DMS 273 (cell line): Measurements from ENCODE around the gene INO80C.
"Not testable (repeated sequence)": the region's sequence is repeated elsewhere in the genome, so short reads cannot be mapped to it uniquely, and the experiment has no call there.

Source experiments
- DNase-seq: peaks from one replicate; lab custom pipeline; 2025; ENCODE audit not compliant: unreplicated experiment; lab: John Stamatoyannopoulos, UW

The INO80C gene

DNA sequence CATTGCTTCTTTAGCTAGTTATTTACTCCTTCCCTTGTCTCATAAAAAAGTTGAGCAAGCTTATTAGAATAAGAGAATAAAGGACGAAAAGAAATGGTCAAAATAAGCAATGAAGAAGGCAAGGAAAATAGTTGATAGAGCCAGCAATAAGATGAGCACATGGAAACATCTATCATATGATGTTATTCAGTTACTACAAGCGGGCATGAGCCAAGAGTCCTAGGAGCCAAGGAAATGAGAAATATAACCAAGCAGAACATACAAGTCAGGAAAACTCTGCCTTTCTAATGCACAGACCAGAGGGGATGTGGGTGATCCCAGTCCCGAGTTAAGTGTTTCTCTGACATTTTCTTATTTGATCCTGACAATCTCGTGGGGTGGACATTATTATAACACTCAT lies 33.9 kb downstream of the INO80C start:
- DNase-seq: no peak

DNA sequence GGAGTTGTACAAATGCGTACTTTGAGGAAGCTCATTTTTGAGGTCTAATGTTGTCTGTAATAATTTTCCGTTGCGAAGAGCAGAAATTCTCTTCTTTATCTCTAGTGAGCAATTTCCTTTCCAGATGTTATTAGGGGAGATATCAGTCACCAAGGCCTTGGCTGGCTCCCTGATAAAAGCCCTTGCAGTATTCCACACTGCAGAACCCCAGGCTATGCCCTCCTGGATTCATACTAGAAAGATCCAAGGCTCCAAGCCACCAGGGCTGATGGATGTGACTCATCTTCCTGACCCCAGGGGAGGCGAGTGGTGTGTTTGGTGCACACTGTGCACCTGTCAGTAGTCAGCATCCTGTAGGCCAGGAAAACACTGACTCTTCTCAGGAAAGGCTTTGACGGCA lies 34.7 kb downstream of the INO80C start:
- no peak for DNase-seq

DNA sequence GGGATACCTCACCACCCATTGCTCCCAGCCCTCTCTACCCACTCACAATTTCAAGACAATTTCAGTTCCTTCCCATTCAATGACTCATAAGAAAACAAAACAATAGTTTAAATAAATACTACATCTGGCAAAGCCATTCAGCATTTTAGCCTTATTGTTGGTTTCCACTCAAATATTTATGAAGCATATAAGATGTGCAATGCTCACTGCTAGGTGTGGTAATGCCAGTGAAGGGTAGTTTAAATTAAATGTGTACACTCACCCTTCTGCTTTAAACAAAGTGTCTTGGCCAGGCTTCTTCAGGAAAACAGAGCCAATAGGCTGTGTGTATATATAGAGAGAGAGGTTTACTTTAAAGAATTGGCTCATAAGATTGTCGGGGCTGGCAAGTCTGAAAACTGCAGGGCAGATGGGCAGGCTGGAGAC lies 37.0 kb downstream of the INO80C start:
- no peak for DNase-seq

DNA sequence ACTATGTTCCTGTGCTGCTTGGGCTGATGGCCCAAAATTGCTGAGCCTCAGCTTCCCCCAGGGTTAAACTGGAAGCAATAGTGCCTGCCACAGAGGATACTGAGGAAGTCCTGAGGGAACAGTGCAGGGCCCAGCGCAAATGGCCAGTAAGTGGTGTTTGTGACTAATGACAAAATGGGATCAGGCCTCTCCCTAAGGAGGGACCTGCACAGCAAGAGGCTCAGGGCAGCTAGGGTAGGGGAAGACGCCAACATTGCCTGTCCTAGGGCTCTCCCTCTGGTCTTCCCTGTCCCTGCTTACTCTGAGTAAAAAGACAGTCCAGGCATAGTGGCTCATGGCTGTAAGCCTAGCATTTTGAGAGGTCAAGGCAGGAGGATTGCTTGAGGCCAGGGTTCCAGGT lies 37.8 kb downstream of the INO80C start:
- no peak for DNase-seq

DNA sequence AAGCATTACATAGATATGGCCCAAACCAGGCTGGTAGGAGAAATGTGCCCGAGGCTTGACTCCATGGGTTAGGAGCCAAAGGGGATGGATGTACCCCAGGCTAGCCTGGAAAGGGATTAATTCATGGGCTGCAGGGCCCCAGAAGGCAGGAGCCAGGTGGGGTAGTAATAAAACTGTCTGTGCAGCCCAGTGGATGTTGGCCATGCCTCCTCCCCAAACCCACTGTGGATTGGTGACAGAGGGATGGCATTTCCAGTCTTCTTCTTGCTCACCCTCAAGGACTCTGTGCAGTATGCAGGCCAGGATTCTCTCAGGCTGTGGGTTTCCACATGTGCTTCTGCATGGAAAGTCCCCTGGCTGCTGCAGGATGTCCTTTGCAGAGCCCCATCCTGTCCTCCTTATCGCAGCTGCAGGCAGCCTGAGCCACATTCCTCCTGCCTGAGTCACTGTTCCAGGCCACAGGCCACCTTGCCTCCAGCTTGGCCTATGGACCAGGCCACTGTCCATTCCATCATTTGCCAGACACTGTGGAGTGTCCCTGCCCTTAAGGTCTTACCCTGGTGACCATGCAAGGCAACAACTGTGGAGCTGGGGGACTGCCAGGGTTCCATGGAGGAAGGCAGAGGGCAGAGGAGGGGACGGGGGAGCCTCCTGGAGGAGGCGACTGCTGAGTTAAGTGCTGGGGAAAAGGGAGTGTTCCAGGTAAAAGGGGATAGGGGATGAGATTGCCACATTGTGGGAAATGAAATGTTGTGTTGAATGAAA lies 38.9 kb downstream of the INO80C start:
- DNase-seq: no peak

DNA sequence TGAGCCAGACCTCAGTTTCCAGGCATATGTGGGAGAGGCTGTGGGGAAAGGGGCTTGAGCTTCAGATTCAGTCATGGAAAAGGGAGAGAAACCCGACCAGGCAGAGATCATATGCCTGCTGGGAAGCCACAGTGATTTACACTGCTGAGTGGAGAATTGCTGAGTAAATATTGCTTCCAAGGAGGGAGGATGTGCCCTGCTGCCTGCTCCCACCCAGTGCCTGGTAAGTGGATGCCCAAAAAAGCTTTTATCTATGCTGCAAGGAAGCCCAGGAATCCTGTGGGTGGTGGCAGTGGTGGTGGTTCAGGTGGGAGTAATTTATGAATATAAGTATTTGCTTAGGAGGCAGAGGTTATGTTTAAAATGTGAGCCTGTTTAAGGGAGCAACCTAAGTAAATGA lies 39.5 kb downstream of the INO80C start:
- DNase-seq: no peak

DNA sequence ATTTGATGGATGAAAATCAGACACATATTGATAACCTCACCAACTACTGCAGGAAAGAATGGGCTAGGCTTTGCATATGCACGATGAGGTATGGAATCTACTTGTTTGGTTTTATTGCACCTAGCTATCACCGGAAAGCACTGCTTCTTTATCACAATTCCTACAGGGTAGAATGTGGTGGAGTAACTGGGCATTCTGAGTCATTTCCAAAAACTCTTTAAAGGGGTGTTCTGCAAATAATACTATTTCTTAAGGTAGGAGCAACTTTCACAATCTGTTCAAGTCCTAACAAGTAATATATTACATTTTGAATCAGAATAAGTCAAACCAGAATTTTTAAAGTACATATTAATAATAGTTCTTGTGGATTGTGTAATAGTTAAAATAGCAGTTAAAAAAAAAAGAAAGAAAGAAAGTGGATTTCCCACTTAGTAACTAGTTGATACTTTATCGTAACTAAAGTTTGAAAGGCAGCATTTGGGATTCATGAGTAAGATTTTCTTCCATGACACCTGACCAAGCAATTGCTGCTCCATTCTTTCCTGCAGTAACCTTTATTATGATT lies 40.5 kb downstream of the INO80C start:
- DNase-seq: no peak

DNA sequence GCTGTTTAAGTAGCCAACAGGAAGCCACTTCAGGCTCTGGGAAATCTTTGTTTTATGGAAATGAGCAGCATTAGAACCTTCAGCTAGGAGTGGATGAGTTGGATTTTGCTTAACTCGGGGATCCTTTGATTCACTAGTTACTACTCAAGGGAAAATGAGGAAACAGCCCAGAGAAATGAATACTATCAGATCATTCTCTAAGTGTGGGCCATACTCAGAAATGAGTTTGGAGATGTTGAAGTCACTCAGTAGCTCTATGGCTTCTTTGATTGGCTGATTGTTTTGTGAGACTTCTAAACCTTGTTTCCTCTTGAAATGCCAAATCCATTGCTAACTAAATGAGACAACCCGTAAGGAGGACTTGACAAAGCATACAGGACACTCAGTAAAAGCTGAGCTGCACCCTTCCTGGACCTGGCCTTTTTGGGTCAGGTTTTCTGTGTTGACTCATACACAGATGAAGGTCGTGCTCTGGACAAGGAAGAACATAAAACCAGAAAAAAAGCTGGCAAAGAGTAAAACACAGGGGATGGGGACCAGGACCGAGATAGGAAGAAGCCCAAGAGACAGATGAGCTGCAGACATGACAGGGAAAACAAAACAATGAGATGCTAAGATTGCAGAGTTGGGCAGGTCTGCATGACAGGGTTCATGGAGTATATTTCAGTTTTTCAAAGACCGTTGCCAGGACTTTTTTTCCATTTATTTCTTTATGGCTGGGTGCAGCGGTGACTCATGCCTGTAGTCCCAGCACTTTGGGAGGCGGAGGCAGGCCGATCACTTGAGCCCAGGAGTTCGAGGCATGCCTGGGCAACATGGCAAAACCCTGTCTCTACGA lies 41.6 kb downstream of the INO80C start:
- DNase-seq: no peak

DNA sequence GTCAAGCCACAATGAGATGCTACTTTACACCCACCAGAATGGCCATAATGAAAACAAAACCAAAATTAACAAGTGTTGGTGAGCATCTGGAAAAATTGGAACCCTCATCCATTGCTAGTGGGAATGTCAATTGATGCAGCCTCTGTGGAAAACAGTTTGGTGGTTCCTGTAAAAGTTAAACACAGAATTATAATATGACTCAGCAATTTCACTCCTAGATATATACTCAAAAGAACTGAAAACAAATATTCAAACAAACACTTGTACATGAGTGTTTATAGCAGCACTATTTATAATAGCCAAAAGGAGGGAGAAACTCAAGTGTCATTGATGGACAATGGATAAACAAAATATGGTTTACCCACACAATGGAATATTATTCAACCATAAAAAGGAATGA lies 43.0 kb downstream of the INO80C start:
- no peak for DNase-seq

DNA sequence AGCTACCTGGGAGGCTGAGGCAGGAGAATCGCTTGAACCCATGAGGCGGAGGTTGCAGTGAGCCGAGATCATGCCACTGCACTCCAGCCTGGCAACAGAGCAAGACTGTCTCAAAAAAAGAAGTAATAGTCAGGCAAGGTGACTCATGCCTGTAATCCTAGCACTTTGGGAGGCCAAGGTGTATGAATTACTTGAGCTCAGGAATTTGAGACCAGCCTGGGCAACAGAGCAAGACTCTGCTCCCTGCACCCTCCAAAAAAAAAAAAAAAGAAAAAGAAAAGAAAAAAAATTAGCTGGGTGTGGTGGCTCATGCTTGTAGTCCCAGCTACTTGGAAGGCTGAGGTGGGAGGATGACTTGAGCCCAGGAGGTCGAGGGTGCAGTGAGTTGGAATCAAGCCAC lies 44.7 kb downstream of the INO80C start:
- not testable (repeated sequence) for DNase-seq

DNA sequence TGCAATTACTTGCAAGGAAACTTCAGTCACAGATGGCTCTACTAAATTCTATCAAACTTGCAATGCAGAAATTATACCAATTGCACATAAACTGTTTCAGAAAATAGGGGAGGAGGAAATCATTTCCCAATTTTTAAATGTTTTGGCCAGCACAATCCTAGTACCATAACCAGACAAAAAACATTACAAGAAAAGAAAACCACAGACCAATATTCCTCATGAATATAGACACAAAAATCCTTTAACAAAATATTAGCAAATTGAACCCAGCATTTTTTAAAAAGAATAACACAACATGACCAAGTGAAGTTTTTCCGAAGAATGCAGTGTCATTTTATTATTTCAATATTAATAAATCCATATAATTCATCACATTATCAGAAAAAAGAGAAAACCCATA lies 45.8 kb downstream of the INO80C start:
- no peak for DNase-seq

DNA sequence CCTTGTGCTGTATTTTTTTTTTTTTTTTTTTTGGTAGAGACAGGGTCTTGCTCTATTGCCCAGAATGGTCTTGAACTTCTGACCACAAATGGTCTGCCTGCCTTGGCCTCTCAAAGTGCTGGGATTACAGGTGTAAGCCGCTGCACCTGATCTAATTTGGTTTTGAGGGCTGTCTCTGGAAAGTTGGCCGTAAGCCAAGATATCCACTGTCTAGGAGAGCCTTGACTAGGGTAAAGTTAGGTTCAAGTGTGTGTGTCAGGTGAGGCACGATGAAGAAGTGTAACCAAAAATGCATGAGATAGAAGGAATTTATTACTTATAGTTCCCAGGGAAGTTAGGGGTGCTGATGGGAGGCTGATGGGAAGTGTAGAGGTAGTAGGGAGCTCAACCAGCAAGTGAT lies 46.7 kb downstream of the INO80C start:
- DNase-seq: peak; percentile 7

DNA sequence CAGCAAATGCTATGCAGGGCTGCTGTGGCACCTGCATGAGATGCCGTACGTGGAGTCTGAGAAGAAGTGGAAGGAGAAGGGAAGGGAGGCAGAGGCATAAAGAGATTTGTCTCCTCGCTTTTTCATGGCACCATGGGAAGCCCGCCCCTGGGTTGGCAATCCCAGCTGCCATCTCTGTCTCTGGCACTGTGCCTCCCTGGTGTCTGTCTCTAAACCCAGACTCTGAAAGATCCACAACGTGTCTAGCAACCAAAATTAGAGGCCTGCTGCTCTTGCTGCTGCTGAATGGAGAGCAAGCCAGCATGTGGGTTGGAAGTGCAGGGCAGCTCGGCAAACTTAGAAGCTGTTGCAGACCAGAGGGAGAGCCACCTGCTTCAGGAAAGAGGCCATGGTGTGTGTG lies 53.1 kb downstream of the INO80C start:
- DNase-seq: no peak

DNA sequence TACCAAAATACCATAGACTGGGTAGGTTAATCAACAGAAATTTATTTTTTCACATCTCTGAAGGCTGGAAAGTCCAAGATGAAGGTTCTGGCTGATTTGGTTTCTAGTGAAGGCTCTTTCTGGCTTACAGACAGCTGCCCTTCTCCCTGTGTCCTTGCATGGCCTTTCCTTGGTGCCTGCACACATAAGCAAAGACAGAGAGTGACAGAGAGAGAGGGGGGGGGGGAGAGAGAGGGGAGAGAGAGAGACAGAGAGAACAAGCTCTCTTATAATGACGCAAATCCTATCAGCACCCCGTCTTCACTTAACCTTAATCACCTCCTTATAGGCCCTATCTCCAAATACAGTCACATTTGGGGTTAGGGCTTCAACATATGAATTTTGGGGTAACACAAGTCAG lies 53.9 kb downstream of the INO80C start:
- DNase-seq: no peak

DNA sequence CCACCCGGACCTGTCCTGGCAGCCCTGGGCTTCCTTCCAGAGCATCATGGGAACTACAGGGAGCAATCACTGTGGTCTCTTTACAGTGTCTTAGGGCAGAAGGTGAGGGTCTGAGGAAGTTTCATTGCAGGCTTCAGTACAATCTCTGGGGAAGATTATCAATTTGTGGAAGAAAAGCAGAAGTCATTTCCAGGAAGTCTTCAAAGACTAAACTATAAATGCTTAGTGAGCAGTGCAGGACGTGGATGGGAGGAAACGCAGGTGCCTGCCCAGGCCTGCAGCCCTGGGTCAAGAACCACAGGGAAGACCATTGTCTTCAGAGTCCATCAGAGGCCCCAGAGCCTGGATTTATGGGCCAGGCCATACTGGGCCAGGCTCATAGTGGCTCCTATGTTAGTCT lies 54.3 kb downstream of the INO80C start:
- DNase-seq: no peak

DNA sequence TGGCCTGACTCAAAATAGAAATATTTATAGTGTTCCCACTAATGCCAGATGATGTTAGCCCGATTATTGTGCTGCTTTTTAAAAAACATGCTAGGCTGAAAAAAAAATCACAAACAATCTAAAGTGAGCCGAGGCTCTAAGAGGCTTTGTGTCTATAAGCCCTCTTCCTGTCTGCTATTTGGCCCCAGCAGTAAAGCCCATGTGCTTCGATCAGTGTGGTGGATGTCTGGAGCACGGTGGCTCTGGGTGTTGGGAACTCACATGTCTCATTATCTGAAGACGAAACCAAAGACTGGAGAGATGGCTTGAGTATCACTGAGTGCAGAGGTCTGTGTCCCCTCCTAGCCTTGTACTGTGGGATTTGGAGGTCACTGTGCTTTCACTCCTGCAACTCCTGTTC lies 55.1 kb downstream of the INO80C start:
- no peak for DNase-seq

DNA sequence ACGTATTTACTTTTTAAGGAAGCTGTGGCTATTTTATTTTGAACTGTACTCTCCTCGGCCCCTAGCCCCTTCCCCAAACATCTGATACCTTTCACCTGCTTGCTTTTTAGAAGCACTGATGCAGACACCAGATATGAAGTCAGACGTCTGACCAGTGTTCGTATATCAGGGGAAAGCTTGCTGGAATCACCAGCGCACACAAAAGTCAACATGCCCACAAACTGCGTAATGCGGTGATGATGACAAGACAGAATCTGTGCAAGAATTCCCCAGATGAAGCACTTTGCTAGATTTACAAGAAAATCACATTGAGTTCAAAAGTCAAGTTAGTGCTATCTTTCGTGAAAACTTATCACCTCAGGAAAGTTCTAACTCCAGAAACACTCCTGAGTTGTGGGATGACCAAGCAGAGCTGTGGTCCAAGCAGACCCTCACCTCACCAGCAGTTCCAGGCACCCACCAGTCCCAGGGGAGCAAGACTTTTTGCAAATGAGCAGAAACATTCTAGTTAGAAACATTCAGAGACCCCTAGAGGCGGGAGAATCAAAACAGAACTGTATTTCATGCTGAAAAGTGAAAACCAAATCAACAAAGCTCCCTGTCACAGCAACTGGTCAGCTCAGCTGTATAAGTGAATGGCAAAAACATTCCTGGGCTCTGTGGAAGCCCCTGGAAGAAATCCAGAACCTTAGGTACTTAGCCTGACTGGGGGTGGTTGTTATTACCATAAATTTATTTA lies 55.7 kb downstream of the INO80C start:
- DNase-seq: no peak

DNA sequence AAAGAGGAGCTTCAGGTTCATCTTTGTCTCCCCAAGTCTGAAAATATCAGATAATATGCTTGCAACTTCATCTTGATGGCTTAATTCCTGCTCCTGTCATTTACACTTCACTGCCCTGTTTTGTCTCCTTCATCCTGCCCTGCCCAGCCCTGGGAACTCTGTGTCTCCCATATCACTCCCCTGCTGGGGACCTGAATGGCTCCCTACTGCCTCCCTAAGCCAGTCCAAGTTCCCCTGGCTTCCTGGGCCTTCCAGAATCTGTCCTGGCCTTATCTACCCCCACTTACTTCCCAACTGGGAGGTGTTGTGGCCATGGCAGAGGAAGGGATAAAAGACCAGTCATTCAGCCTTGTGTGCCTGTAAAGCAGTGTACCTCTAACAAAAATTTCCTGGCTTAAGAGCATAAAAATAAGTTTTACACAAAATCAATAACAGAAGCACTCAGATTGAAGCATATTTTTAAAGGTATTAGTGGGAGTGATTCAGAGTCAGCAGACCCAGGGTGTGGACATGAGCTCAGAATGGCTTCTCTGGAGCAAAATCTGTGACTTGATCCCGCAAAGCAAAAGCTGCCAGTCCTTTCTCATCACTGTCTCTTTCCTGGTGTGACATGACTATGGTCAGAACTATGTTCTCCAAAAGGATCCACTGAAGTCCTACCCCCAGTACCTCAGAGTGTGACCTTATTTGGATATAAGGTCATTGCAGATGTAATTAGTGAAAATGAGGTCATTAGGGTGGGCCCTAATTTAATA lies 59.1 kb downstream of the INO80C start:
- no peak for DNase-seq

DNA sequence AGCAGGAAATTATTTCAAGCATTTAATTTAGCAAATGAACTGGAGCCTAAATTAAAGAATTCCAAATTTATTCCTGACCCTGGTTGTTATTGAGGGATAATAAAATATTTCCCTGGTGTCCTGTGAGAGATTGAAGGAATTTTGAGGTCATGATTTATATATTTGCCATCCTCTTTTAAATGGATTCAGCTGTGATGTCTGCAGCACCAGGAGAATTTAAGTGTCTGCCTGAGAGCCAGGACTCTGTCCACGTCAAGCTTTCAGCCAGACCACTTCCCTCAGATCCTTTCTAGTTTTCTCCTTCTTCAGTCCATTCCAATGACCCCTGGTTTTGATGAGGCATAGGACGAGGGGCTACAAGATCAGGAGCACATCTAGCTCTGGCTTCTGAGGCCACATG lies 59.9 kb downstream of the INO80C start:
- DNase-seq: no peak

DNA sequence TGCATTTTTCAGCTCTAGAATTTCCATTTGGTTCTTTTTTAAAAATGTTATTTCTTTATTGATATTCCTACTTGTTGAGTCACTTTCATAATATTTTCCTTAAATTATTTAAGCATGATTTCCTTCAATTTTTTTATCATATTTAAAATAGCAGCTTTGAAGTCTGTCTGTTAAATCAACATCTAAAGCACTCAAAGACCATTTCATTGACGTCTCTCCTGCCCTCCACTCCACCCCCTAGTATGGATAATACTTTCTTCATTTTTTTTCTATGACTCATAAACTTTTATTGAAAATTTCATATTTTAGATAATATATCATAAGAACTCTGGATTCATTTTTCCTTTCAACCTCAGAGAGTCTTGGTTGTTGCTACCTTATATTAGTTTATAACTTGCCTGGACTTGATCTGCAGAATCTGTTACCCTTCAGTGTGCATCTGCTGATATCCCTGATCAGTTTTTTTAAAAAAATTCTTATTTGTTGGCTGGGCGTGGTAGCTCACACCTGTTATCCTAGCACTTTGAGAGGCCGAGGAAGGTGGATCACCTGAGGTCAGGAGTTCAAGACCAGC lies 61.6 kb downstream of the INO80C start:
- no peak for DNase-seq
